ENCODE measurements around the gene OTULINL. TPM values are rescaled to one million over a fixed set of nuclear protein-coding genes. Genes with fewer than 3 reads are reported as not detected.
"Not testable (repeated sequence)": the region's sequence is repeated elsewhere in the genome, so short reads cannot be mapped to it uniquely, and the experiment has no call there.

OTULINL gene
- total RNA-seq, 1 donor from 2014 or later = 0.73 TPM

- Mint-ChIP-seq H3K4me3 (ENCODE audit: unreplicated experiment) (no peak overlapping the region), H3K36me3 (ENCODE audit: unreplicated experiment) (peaks cover 1% of the 10 kb centered on the region), H3K27me3 (ENCODE audit: unreplicated experiment) (peaks cover 71% of the 10 kb centered on the region), H3K4me1 (ENCODE audit: unreplicated experiment) (no peaks in the 10 kb centered on the region), H3K9me3 (ENCODE audit: unreplicated experiment) (no peaks in the 10 kb centered on the region), H3K27ac (ENCODE audit: unreplicated experiment) (no peak overlapping the region)
- TF ChIP-seq CTCF (IDR thresholded peaks at IDR 0.05) = no peak
- no peak for DNase-seq (ENCODE audit: extremely low spot score, unreplicated experiment)
Measured at GRCh38 chr5:14547666-14548065, 33.9 kb upstream of the OTULINL start.

- H3K9me3 Mint-ChIP-seq (ENCODE audit: unreplicated experiment) = no peaks in the 10 kb centered on the region
- no peak overlapping the region for H3K4me3 Mint-ChIP-seq (ENCODE audit: unreplicated experiment)
- DNase-seq (ENCODE audit: extremely low spot score, unreplicated experiment) = no peak
- H3K27me3 Mint-ChIP-seq (ENCODE audit: unreplicated experiment) = peaks cover 60% of the 10 kb centered on the region
- no peak for TF ChIP-seq CTCF (IDR thresholded peaks at IDR 0.05)
- no peaks in the 10 kb centered on the region for H3K4me1 Mint-ChIP-seq (ENCODE audit: unreplicated experiment)
- no peak overlapping the region for H3K27ac Mint-ChIP-seq (ENCODE audit: unreplicated experiment)
- peaks cover 1% of the 10 kb centered on the region for H3K36me3 Mint-ChIP-seq (ENCODE audit: unreplicated experiment)
Measured at GRCh38 chr5:14551211-14551610, 30.4 kb upstream of the OTULINL start.

GRCh38 chr5:14552017-14552416, 29.6 kb upstream of the OTULINL start:
- Mint-ChIP-seq H3K36me3 (ENCODE audit: unreplicated experiment) (peaks cover 1% of the 10 kb centered on the region), H3K9me3 (ENCODE audit: unreplicated experiment) (no peaks in the 10 kb centered on the region), H3K4me1 (ENCODE audit: unreplicated experiment) (no peaks in the 10 kb centered on the region), H3K27me3 (ENCODE audit: unreplicated experiment) (peaks cover 53% of the 10 kb centered on the region), H3K4me3 (ENCODE audit: unreplicated experiment) (no peak overlapping the region), H3K27ac (ENCODE audit: unreplicated experiment) (no peak overlapping the region)
- TF ChIP-seq CTCF (IDR thresholded peaks at IDR 0.05) = no peak
- DNase-seq (ENCODE audit: extremely low spot score, unreplicated experiment) = no peak

- not testable (repeated sequence) for H3K9me3 Mint-ChIP-seq (ENCODE audit: unreplicated experiment); H3K4me1 Mint-ChIP-seq (ENCODE audit: unreplicated experiment); H3K27ac Mint-ChIP-seq (ENCODE audit: unreplicated experiment); DNase-seq (ENCODE audit: extremely low spot score, unreplicated experiment); H3K36me3 Mint-ChIP-seq (ENCODE audit: unreplicated experiment); H3K4me3 Mint-ChIP-seq (ENCODE audit: unreplicated experiment)
- H3K27me3 Mint-ChIP-seq (ENCODE audit: unreplicated experiment) = peaks cover 40% of the 10 kb centered on the region
Measured at GRCh38 chr5:14554288-14554687, 27.3 kb upstream of the OTULINL start.

GRCh38 chr5:14556015-14556414, 25.6 kb upstream of the OTULINL start:
- Mint-ChIP-seq H3K4me1 (ENCODE audit: unreplicated experiment) (peaks cover 7% of the 10 kb centered on the region), H3K36me3 (ENCODE audit: unreplicated experiment) (no peaks in the 10 kb centered on the region), H3K4me3 (ENCODE audit: unreplicated experiment) (no peak overlapping the region), H3K27ac (ENCODE audit: unreplicated experiment) (no peak overlapping the region), H3K9me3 (ENCODE audit: unreplicated experiment) (no peaks in the 10 kb centered on the region), H3K27me3 (ENCODE audit: unreplicated experiment) (peaks cover 32% of the 10 kb centered on the region)
- no peak for TF ChIP-seq CTCF (IDR thresholded peaks at IDR 0.05)
- DNase-seq (ENCODE audit: extremely low spot score, unreplicated experiment) = no peak

GRCh38 chr5:14557203-14557770, 24.3 kb upstream of the OTULINL start:
- H3K4me3 Mint-ChIP-seq (ENCODE audit: unreplicated experiment) = no peak overlapping the region
- peaks cover 7% of the 10 kb centered on the region for H3K4me1 Mint-ChIP-seq (ENCODE audit: unreplicated experiment)
- no peak for TF ChIP-seq CTCF (IDR thresholded peaks at IDR 0.05)
- H3K9me3 Mint-ChIP-seq (ENCODE audit: unreplicated experiment) = no peaks in the 10 kb centered on the region
- peaks cover 28% of the 10 kb centered on the region for H3K27me3 Mint-ChIP-seq (ENCODE audit: unreplicated experiment)
- H3K36me3 Mint-ChIP-seq (ENCODE audit: unreplicated experiment) = no peaks in the 10 kb centered on the region
- H3K27ac Mint-ChIP-seq (ENCODE audit: unreplicated experiment) = no peak overlapping the region
- no peak for DNase-seq (ENCODE audit: extremely low spot score, unreplicated experiment)
